GM12878 (cell line): ENCODE data around the gene TRIOBP. TPM values are rescaled to one million over a fixed set of nuclear protein-coding genes. Genes with fewer than 3 reads are reported as not detected.

Source experiments
- ASH2L ChIP-seq: fragments of 300-600, 200-600 bp; sonication (generic); IDR thresholded peaks from 2 replicates; pipeline ENCODE4 v1.6.1; 2017; ENCODE audit warnings: low read depth, mild to moderate bottlenecking, borderline replicate concordance
- CBX3 ChIP-seq: fragments of 200-600 bp; sonication (generic); IDR thresholded peaks from 2 replicates; pipeline ENCODE4 v1.6.1; 2016; ENCODE audit warnings: low read depth, borderline replicate concordance
- CREM ChIP-seq: IDR thresholded peaks from 2 replicates; pipeline ENCODE4 v1.6.1; 2014; ENCODE audit warnings: antibody characterized with exemption, low read depth
- EGR1 ChIP-seq, 2 experiments: IDR thresholded peaks; 1 replicate in 1 of 2; 2 replicates in 1 of 2; pipeline ENCODE4 v1.6.1; 2011 to 2012; ENCODE audit warnings: low read depth in 2 of 2, low read length in 2 of 2, borderline replicate concordance in 1 of 2, mild to moderate bottlenecking in 1 of 2, moderate library complexity in 1 of 2
- HCFC1 ChIP-seq: fragments of 150-350 bp; IDR thresholded peaks from 2 replicates; pipeline ENCODE4 v1.6.1; 2014; ENCODE audit warnings: low read length
- HDAC2 ChIP-seq: fragments of 200-600 bp; sonication (generic); IDR thresholded peaks from 2 replicates; pipeline ENCODE4 v1.6.1; 2017
- HDAC6 ChIP-seq: fragments of 200-600 bp; sonication (generic); IDR thresholded peaks from one replicate; pipeline ENCODE4 v1.8.0; 2017; ENCODE audit warnings: antibody characterized with exemption; ENCODE audit not compliant: unreplicated experiment
- KDM1A ChIP-seq: fragments of 200-600 bp; sonication (generic); IDR thresholded peaks from 2 replicates; pipeline ENCODE4 v1.6.1; 2016; ENCODE audit warnings: borderline replicate concordance
- KLF5 ChIP-seq: fragments of 450-650 bp; IDR thresholded peaks from 2 replicates; pipeline ENCODE4 v1.6.1; 2014; ENCODE audit warnings: mild to moderate bottlenecking; ENCODE audit not compliant: partially characterized antibody
- LARP7 ChIP-seq: fragments of 450-650 bp; IDR thresholded peaks from 2 replicates; pipeline ENCODE4 v1.6.1; 2017; ENCODE audit warnings: mild to moderate bottlenecking
- NFYA ChIP-seq: IDR thresholded peaks from 2 replicates; pipeline ENCODE4 v1.6.1; 2011; ENCODE audit warnings: low read depth, mild to moderate bottlenecking, low read length, improper control_type of control experiment, borderline replicate concordance
- NRF1 ChIP-seq: conservative IDR thresholded peaks from 2 replicates; pipeline ENCODE4 v1.6.1; 2011; ENCODE audit warnings: mild to moderate bottlenecking, low read depth, low read length, improper control_type of control experiment
- PAX5 ChIP-seq: IDR thresholded peaks from 2 replicates; pipeline ENCODE4 v1.6.1; 2011; ENCODE audit warnings: low read depth, low read length, borderline replicate concordance
- SIN3A ChIP-seq: IDR thresholded peaks from 2 replicates; pipeline ENCODE4 v1.6.1; 2012; ENCODE audit warnings: low read depth, low read length, improper control_type of control experiment
- SUPT20H ChIP-seq: IDR thresholded peaks from 2 replicates; pipeline ENCODE4 v1.6.1; 2011; ENCODE audit warnings: low read depth, mild to moderate bottlenecking, low read length, moderate library complexity, borderline replicate concordance; ENCODE audit not compliant: control insufficient read depth
- SUZ12 ChIP-seq: fragments of 200-600 bp; sonication (generic); IDR thresholded peaks from one replicate; pipeline ENCODE4 v1.6.1; 2018; ENCODE audit warnings: antibody characterized with exemption, mild to moderate bottlenecking; ENCODE audit not compliant: unreplicated experiment
- TARDBP ChIP-seq: IDR thresholded peaks from 2 replicates; pipeline ENCODE4 v1.6.1; 2016; ENCODE audit warnings: borderline replicate concordance
- TBL1XR1 ChIP-seq: IDR thresholded peaks from 2 replicates; pipeline ENCODE4 v1.6.1; 2012; ENCODE audit warnings: low read depth, low read length, improper control_type of control experiment
- TCF12 ChIP-seq: IDR thresholded peaks from 2 replicates; pipeline ENCODE4 v1.6.1; 2011; ENCODE audit warnings: low read depth, mild to moderate bottlenecking, low read length
- TCF7 ChIP-seq: IDR thresholded peaks from 2 replicates; pipeline ENCODE4 v1.6.1; 2014; ENCODE audit warnings: antibody characterized with exemption, borderline replicate concordance
- WRNIP1 ChIP-seq: IDR thresholded peaks from 2 replicates; pipeline ENCODE4 v1.6.1; 2011; ENCODE audit warnings: low read depth, low read length, improper control_type of control experiment, borderline replicate concordance
- YY1 ChIP-seq: IDR thresholded peaks from 2 replicates; pipeline ENCODE4 v1.6.1; 2011; ENCODE audit warnings: low read depth, mild to moderate bottlenecking, low read length
- ZNF622 ChIP-seq: fragments of 450-650 bp; IDR thresholded peaks from 2 replicates; pipeline ENCODE4 v1.6.1; 2017; ENCODE audit warnings: mild to moderate bottlenecking, inconsistent platforms
- polyA plus RNA-seq, 11 experiments: library from polyadenylated mRNA; depleted of rRNA in 4 of 11; unstranded in 6 of 11; stranded (reverse) in 5 of 11; fragments of >200 nt; fragmentation: Nextera tagmentation in 4 of 11; fragmentation: Illumina TruSeq in 1 of 11; extraction: Ambion mirVana in 4 of 11; extraction: Trizol in 1 of 11; gene quantifications; 1 replicate in 1 of 11; 2 replicates in 10 of 11; pipeline versions ENCODE4 v1.2.1 to v1.2.3, GENCODE V29; 2011 to 2016; ENCODE audit warnings: inconsistent platforms in 2 of 11, missing spikeins in 2 of 11, low read depth in 1 of 11
- total RNA-seq, 4 experiments: library from RNA; depleted of rRNA in 3 of 4; stranded (reverse); fragments of >200 nt in 3 of 4; fragmentation: Illumina TruSeq in 1 of 4; extraction: Trizol in 1 of 4; gene quantifications; 2 replicates each; pipeline versions ENCODE4 v1.2.1 to v1.2.3, GENCODE V29; 2013 to 2021
- TF ChIP-seq, protein P1 (sequence below): fragments of 450-650 bp; IDR thresholded peaks from 2 replicates; pipeline ENCODE4 v1.6.1; 2017; ENCODE audit warnings: mild to moderate bottlenecking, moderate library complexity
- TF ChIP-seq, protein P2 (sequence below): fragments of 450-650 bp; IDR thresholded peaks from 2 replicates; pipeline ENCODE4 v1.6.1; 2017; ENCODE audit warnings: mild to moderate bottlenecking
- TF ChIP-seq, protein P3 (sequence below): IDR thresholded peaks from 2 replicates; pipeline ENCODE4 v1.6.1; 2011; ENCODE audit warnings: low read depth, low read length, improper control_type of control experiment, borderline replicate concordance

The TRIOBP gene
- total and polyA plus RNA-seq, 10 of the 15 experiments (the other 5 are each of a cell fraction or from before 2014, with no cell fraction given): 0.21 to 23.6 (median 11.9) TPM

DNA sequence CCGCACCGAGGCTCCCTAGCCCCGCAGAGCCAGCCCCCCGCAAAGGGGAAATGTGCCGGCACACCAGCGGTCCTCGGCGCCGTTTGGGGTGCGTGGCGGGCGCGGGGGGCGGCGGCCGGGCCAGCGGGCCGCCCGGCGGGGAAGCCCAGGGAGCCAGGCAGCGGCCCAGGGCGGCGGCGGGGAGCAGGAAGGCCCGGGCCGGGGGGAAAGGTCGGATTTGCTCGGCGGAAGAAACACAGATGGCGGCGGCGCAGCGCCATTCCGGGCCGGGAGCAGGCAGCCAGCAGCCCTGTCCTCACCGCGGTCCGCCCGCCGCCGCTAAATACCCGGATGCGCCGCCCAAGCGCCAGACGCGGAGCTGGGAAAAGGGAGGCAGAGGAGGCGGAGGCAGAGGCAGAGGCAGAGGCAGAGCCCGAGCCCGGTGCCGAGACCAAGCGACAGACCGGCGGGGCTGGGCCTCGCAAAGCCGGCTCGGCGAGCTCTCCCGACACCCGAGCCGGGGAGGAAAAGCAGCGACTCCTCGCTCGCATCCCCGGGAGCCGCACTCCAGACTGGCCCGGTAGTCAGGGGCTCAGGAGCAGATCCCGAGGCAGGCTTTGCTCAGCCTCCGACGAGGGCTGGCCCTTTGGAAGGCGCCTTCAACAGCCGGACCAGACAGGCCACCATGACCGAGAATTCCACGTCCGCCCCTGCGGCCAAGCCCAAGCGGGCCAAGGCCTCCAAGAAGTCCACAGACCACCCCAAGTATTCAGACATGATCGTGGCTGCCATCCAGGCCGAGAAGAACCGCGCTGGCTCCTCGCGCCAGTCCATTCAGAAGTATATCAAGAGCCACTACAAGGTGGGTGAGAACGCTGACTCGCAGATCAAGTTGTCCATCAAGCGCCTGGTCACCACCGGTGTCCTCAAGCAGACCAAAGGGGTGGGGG, 108.3 kb downstream of the TRIOBP start (continued):
- TF ChIP-seq, protein P1, sequence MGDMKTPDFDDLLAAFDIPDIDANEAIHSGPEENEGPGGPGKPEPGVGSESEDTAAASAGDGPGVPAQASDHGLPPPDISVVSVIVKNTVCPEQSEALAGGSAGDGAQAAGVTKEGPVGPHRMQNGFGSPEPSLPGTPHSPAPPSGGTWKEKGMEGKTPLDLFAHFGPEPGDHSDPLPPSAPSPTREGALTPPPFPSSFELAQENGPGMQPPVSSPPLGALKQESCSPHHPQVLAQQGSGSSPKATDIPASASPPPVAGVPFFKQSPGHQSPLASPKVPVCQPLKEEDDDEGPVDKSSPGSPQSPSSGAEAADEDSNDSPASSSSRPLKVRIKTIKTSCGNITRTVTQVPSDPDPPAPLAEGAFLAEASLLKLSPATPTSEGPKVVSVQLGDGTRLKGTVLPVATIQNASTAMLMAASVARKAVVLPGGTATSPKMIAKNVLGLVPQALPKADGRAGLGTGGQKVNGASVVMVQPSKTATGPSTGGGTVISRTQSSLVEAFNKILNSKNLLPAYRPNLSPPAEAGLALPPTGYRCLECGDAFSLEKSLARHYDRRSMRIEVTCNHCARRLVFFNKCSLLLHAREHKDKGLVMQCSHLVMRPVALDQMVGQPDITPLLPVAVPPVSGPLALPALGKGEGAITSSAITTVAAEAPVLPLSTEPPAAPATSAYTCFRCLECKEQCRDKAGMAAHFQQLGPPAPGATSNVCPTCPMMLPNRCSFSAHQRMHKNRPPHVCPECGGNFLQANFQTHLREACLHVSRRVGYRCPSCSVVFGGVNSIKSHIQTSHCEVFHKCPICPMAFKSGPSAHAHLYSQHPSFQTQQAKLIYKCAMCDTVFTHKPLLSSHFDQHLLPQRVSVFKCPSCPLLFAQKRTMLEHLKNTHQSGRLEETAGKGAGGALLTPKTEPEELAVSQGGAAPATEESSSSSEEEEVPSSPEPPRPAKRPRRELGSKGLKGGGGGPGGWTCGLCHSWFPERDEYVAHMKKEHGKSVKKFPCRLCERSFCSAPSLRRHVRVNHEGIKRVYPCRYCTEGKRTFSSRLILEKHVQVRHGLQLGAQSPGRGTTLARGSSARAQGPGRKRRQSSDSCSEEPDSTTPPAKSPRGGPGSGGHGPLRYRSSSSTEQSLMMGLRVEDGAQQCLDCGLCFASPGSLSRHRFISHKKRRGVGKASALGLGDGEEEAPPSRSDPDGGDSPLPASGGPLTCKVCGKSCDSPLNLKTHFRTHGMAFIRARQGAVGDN: no peak
- no peak for TF ChIP-seq TCF7
- TF ChIP-seq, protein P2, sequence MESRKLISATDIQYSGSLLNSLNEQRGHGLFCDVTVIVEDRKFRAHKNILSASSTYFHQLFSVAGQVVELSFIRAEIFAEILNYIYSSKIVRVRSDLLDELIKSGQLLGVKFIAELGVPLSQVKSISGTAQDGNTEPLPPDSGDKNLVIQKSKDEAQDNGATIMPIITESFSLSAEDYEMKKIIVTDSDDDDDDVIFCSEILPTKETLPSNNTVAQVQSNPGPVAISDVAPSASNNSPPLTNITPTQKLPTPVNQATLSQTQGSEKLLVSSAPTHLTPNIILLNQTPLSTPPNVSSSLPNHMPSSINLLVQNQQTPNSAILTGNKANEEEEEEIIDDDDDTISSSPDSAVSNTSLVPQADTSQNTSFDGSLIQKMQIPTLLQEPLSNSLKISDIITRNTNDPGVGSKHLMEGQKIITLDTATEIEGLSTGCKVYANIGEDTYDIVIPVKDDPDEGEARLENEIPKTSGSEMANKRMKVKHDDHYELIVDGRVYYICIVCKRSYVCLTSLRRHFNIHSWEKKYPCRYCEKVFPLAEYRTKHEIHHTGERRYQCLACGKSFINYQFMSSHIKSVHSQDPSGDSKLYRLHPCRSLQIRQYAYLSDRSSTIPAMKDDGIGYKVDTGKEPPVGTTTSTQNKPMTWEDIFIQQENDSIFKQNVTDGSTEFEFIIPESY: no peak
- TF ChIP-seq HCFC1: no peak
- TF ChIP-seq SIN3A: no peak
- TF ChIP-seq PAX5: no peak
- no peak for TF ChIP-seq NFYA
- TF ChIP-seq, protein P3, sequence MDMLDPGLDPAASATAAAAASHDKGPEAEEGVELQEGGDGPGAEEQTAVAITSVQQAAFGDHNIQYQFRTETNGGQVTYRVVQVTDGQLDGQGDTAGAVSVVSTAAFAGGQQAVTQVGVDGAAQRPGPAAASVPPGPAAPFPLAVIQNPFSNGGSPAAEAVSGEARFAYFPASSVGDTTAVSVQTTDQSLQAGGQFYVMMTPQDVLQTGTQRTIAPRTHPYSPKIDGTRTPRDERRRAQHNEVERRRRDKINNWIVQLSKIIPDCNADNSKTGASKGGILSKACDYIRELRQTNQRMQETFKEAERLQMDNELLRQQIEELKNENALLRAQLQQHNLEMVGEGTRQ: no peak
- TF ChIP-seq YY1: peak; percentile 74
- no peak for TF ChIP-seq CBX3
- TF ChIP-seq KLF5: no peak
- TF ChIP-seq ASH2L: no peak
- no peak for TF ChIP-seq KDM1A
- no peak for TF ChIP-seq TBL1XR1
- no peak for TF ChIP-seq ZNF622
- TF ChIP-seq SUZ12: peak; percentile 64
- no peak for TF ChIP-seq SUPT20H
- TF ChIP-seq NRF1: no peak
- no peak for TF ChIP-seq HDAC2
- TF ChIP-seq HDAC6: no peak
- no peak for TF ChIP-seq CREM
- no peak for TF ChIP-seq TARDBP
- no peak for TF ChIP-seq TCF12
- TF ChIP-seq EGR1 (IDR thresholded peaks at IDR 0.05; ENCODE audit: borderline replicate concordance in 1 of 2, low read depth in 2 of 2, low read length in 2 of 2): peak in 1 of 2 experiments; percentile 16; a peak in 1 of 3 replicates
- TF ChIP-seq LARP7: no peak
- no peak for TF ChIP-seq WRNIP1
